DND-41 (cell line): Measurements from ENCODE around the gene FBXW12.

Source experiments
- ATAC-seq: fragments of 200-7000 bp; cut with Tn5 transposase; 3 replicates; pipeline ENCODE4 v1.9.1; 2021; ENCODE audit warnings: low read depth; ENCODE audit not compliant: insufficient read depth
- DNase-seq: peaks from one replicate; pipeline ENCODE4 v3.0.0-alpha.2; 2020
- H2AFZ ChIP-seq: 2 replicates; pipeline ENCODE4 v1.6.0; 2012; ENCODE audit warnings: low read depth, low read length
- H3K27ac ChIP-seq: 2 replicates; pipeline ENCODE4 v1.5.1; 2012; ENCODE audit warnings: low read length, inconsistent platforms
- H3K27me3 ChIP-seq: fragments of 200-600 bp; sonication (generic); 2 replicates; pipeline ENCODE4 v1.6.0; 2012; ENCODE audit warnings: low read length, mild to moderate bottlenecking, inconsistent platforms; ENCODE audit not compliant: insufficient read depth, poor library complexity
- H3K36me3 ChIP-seq: 2 replicates; pipeline ENCODE4 v1.5.1; 2012; ENCODE audit warnings: low read length, inconsistent platforms; ENCODE audit not compliant: insufficient read depth
- H3K4me1 ChIP-seq: 2 replicates; pipeline ENCODE4 v1.5.1; 2012; ENCODE audit warnings: mild to moderate bottlenecking, low read length; ENCODE audit not compliant: insufficient read depth
- H3K4me2 ChIP-seq: 2 replicates; pipeline ENCODE4 v1.6.0; 2012; ENCODE audit warnings: mild to moderate bottlenecking, moderate library complexity, low read length, inconsistent platforms; ENCODE audit not compliant: insufficient read depth
- H3K4me3 ChIP-seq, 2 experiments: fragments of 200-600 bp in 1 of 2; shearing (Covaris generic) in 1 of 2; 2 replicates each; pipeline ENCODE4 v1.5.1; 2012 to 2016; ENCODE audit warnings: inconsistent platforms in 2 of 2, low read length in 2 of 2, mild to moderate bottlenecking in 2 of 2, low read depth in 1 of 2, moderate library complexity in 1 of 2
- H3K79me2 ChIP-seq: 2 replicates; pipeline ENCODE4 v1.6.0; 2012; ENCODE audit warnings: low read length, inconsistent platforms; ENCODE audit not compliant: insufficient read depth
- H3K9ac ChIP-seq: 2 replicates; pipeline ENCODE4 v1.6.0; 2012; ENCODE audit warnings: low read depth, mild to moderate bottlenecking, inconsistent platforms, low read length, moderate library complexity
- H3K9me3 ChIP-seq: 2 replicates; pipeline ENCODE4 v1.5.1; 2012; ENCODE audit warnings: low read length, moderate library complexity, mild to moderate bottlenecking, inconsistent platforms; ENCODE audit not compliant: insufficient read depth, severe bottlenecking
- H4K20me1 ChIP-seq: 2 replicates; pipeline ENCODE4 v1.6.0; 2012; ENCODE audit warnings: low read length; ENCODE audit not compliant: insufficient read depth
- CTCF ChIP-seq: IDR thresholded peaks from 2 replicates; pipeline ENCODE4 v1.5.1; 2012; ENCODE audit warnings: borderline replicate concordance, low read length, moderate library complexity, mild to moderate bottlenecking; ENCODE audit not compliant: poor library complexity, severe bottlenecking; ENCODE audit errors: extremely low read depth
- EZH2 ChIP-seq: IDR thresholded peaks from 3 replicates; pipeline ENCODE4 v1.6.1; 2012; ENCODE audit warnings: borderline replicate concordance, low read depth, mild to moderate bottlenecking, moderate library complexity, low read length, inconsistent platforms; ENCODE audit not compliant: severe bottlenecking

The FBXW12 gene

GRCh38 chr3:48411606-48412374 lies 39.8 kb downstream of the FBXW12 start:
- H3K9me3 ChIP-seq, result no peaks in the 10 kb centered on the region
- no peak overlapping the region for H3K4me3 ChIP-seq
- TF ChIP-seq CTCF (no peak), EZH2 (no peak)
- no peaks in the 10 kb centered on the region for H3K79me2 ChIP-seq
- H2AFZ ChIP-seq, result no peak overlapping the region
- no peaks in the 10 kb centered on the region for H3K27me3 ChIP-seq
- H3K36me3 ChIP-seq, result no peaks in the 10 kb centered on the region
- H3K4me2 ChIP-seq, result no peak overlapping the region
- H3K4me1 ChIP-seq, result no peaks in the 10 kb centered on the region
- H3K9ac ChIP-seq, result no peak overlapping the region
- ATAC-seq, result no peak
- H3K27ac ChIP-seq, result no peak overlapping the region
- peaks cover 3% of the 10 kb centered on the region; the same call in 1 of the 2 replicates for H4K20me1 ChIP-seq
- DNase-seq, result no peak

- Histone ChIP-seq H3K9me3 (no peaks in the 10 kb centered on the region), H3K4me1 (no peaks in the 10 kb centered on the region), H3K4me3 (no peak overlapping the region), H3K79me2 (no peaks in the 10 kb centered on the region), H3K4me2 (no peak overlapping the region), H4K20me1 (peaks cover 3% of the 10 kb centered on the region; the same call in 1 of the 2 replicates), H3K27ac (no peak overlapping the region), H3K27me3 (no peaks in the 10 kb centered on the region), H3K36me3 (no peaks in the 10 kb centered on the region), H2AFZ (no peak overlapping the region), H3K9ac (no peak overlapping the region)
- no peak for ATAC-seq
- TF ChIP-seq CTCF (no peak), EZH2 (no peak)
- DNase-seq, result no peak
These were observed 40.5 kb downstream of the FBXW12 start for GRCh38 chr3:48412375-48413001.

GRCh38 chr3:48413086-48413485 lies 41.1 kb downstream of the FBXW12 start:
- Histone ChIP-seq H3K9ac (no peak overlapping the region), H3K36me3 (no peaks in the 10 kb centered on the region), H3K4me3 (no peak overlapping the region), H4K20me1 (peaks cover 3% of the 10 kb centered on the region; the same call in 1 of the 2 replicates), H3K4me2 (no peak overlapping the region), H2AFZ (no peak overlapping the region), H3K9me3 (no peaks in the 10 kb centered on the region), H3K79me2 (no peaks in the 10 kb centered on the region), H3K4me1 (no peaks in the 10 kb centered on the region), H3K27ac (no peak overlapping the region), H3K27me3 (no peaks in the 10 kb centered on the region)
- no peak for DNase-seq
- no peak for ATAC-seq
- TF ChIP-seq EZH2 (no peak), CTCF (no peak)
